Measurements from ENCODE around the gene ANGPTL3. TPM values are rescaled to one million over a fixed set of nuclear protein-coding genes. Genes with fewer than 3 reads are reported as not detected.

ANGPTL3 gene
- total RNA-seq, 1 experiment from 2014 or later: not detected

DNA sequence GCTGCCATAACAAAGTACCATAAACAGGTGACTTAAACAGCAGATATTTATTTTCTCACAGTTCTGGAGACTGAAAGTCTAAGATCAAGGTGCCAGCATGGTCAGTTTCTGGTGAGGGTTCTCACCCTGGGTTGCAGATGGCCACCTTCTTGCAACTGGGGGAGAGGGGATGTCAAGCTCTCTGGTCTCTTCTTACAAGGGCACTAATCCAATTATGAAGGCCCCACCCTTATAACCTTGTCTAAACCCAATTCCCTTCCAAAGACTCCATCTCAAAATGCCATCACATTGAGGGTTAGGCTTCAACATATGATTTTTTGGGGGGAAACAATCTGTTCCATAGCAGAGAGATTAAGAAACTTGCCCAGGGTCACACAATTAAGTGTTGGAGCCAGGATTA is 24.8 kb upstream of the ANGPTL3 start:
- no peaks in the 10 kb centered on the region for H3K9me3 Mint-ChIP-seq (ENCODE audit: unreplicated experiment)
- ChIA-PET CTCF (interaction anchor here (0.9 kb wide), 1 partner anchor 66 kb away, joined by 3 read pairs; no protein-coding TSS in a partner anchor), POLR2A (interaction anchor here (0.7 kb wide), 1 partner anchor 95 kb away, joined by 3 read pairs; no protein-coding TSS in a partner anchor)
- no peaks in the 10 kb centered on the region for H3K4me1 Mint-ChIP-seq (ENCODE audit: insufficient read depth, unreplicated experiment)
- no peak overlapping the region for H3K27ac Mint-ChIP-seq (ENCODE audit: low read depth, unreplicated experiment)
- TF ChIP-seq, protein P1, sequence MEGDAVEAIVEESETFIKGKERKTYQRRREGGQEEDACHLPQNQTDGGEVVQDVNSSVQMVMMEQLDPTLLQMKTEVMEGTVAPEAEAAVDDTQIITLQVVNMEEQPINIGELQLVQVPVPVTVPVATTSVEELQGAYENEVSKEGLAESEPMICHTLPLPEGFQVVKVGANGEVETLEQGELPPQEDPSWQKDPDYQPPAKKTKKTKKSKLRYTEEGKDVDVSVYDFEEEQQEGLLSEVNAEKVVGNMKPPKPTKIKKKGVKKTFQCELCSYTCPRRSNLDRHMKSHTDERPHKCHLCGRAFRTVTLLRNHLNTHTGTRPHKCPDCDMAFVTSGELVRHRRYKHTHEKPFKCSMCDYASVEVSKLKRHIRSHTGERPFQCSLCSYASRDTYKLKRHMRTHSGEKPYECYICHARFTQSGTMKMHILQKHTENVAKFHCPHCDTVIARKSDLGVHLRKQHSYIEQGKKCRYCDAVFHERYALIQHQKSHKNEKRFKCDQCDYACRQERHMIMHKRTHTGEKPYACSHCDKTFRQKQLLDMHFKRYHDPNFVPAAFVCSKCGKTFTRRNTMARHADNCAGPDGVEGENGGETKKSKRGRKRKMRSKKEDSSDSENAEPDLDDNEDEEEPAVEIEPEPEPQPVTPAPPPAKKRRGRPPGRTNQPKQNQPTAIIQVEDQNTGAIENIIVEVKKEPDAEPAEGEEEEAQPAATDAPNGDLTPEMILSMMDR (IDR thresholded peaks at IDR 0.05; ENCODE audit: unreplicated experiment): no peak
- BruUV-seq (replicated peaks): no TSS peak
- H3K27me3 Mint-ChIP-seq (ENCODE audit: insufficient read depth, unreplicated experiment): no peaks in the 10 kb centered on the region
- intact Hi-C loops (cut with micrococcal nuclease): no loop called here
- no peak overlapping the region for H3K4me3 Mint-ChIP-seq (ENCODE audit: unreplicated experiment)
- DNase-seq (ENCODE audit: unreplicated experiment): no peak
- peaks cover 26% of the 10 kb centered on the region for H3K36me3 Mint-ChIP-seq (ENCODE audit: insufficient read depth, unreplicated experiment)

GRCh38 chr1:62573675-62574074 is 23.6 kb upstream of the ANGPTL3 start:
- intact Hi-C loops (cut with micrococcal nuclease): no loop called here
- no peak overlapping the region for H3K4me3 Mint-ChIP-seq (ENCODE audit: unreplicated experiment)
- DNase-seq (ENCODE audit: unreplicated experiment): no peak
- no peaks in the 10 kb centered on the region for H3K4me1 Mint-ChIP-seq (ENCODE audit: insufficient read depth, unreplicated experiment)
- peaks cover 27% of the 10 kb centered on the region for H3K36me3 Mint-ChIP-seq (ENCODE audit: insufficient read depth, unreplicated experiment)
- TF ChIP-seq, protein P1 (IDR thresholded peaks at IDR 0.05; ENCODE audit: unreplicated experiment): no peak
- no peaks in the 10 kb centered on the region for H3K27me3 Mint-ChIP-seq (ENCODE audit: insufficient read depth, unreplicated experiment)
- CTCF ChIA-PET: no interaction called here
- BruUV-seq (replicated peaks): no TSS peak
- H3K9me3 Mint-ChIP-seq (ENCODE audit: unreplicated experiment): no peaks in the 10 kb centered on the region
- POLR2A ChIA-PET: no interaction called here
- no peak overlapping the region for H3K27ac Mint-ChIP-seq (ENCODE audit: low read depth, unreplicated experiment)

- Mint-ChIP-seq H3K4me3 (ENCODE audit: unreplicated experiment) (no peak overlapping the region), H3K27me3 (ENCODE audit: insufficient read depth, unreplicated experiment) (no peaks in the 10 kb centered on the region), H3K27ac (ENCODE audit: low read depth, unreplicated experiment) (no peak overlapping the region), H3K36me3 (ENCODE audit: insufficient read depth, unreplicated experiment) (peaks cover 27% of the 10 kb centered on the region), H3K9me3 (ENCODE audit: unreplicated experiment) (peaks cover 7% of the 10 kb centered on the region), H3K4me1 (ENCODE audit: insufficient read depth, unreplicated experiment) (no peaks in the 10 kb centered on the region)
- BruUV-seq (replicated peaks): no TSS peak
- POLR2A ChIA-PET: no interaction called here
- intact Hi-C loops (cut with micrococcal nuclease): no loop called here
- no peak for DNase-seq (ENCODE audit: unreplicated experiment)
- CTCF ChIA-PET: no interaction called here
- TF ChIP-seq, protein P1 (IDR thresholded peaks at IDR 0.05; ENCODE audit: unreplicated experiment): no peak
These were observed 11.7 kb upstream of the ANGPTL3 start for GRCh38 chr1:62585469-62586155.

DNA sequence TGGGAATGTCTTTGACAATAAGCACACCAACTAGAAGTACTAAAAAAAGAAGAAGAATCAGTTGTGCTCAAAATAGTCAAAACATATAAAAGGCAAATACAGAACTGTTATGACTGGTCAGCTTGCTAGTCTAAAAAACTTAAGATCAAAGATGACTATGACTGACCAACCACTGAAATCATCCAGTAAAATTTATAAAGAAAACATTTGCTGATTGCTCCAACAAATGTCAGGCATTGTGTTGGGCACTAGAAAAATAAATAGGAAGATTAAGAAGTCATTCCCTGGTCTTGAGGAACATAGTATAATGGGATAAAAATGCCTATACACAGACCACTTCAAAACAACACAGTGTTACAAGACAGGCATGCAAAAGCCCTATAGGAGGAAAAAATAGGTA is 9.3 kb upstream of the ANGPTL3 start:
- no peaks in the 10 kb centered on the region for H3K9me3 Mint-ChIP-seq (ENCODE audit: unreplicated experiment)
- DNase-seq (ENCODE audit: unreplicated experiment): no peak
- CTCF ChIA-PET: no interaction called here
- BruUV-seq (replicated peaks): no TSS peak
- no peak overlapping the region for H3K4me3 Mint-ChIP-seq (ENCODE audit: unreplicated experiment)
- no peak overlapping the region for H3K27ac Mint-ChIP-seq (ENCODE audit: low read depth, unreplicated experiment)
- TF ChIP-seq, protein P1 (IDR thresholded peaks at IDR 0.05; ENCODE audit: unreplicated experiment): no peak
- H3K27me3 Mint-ChIP-seq (ENCODE audit: insufficient read depth, unreplicated experiment): no peaks in the 10 kb centered on the region
- H3K36me3 Mint-ChIP-seq (ENCODE audit: insufficient read depth, unreplicated experiment): peaks cover 8% of the 10 kb centered on the region
- intact Hi-C loops (cut with micrococcal nuclease): no loop called here
- no peaks in the 10 kb centered on the region for H3K4me1 Mint-ChIP-seq (ENCODE audit: insufficient read depth, unreplicated experiment)
- POLR2A ChIA-PET: no interaction called here

Data from MCF 10A (cell line).